HG03103 (cell line): ENCODE measurements around the gene EIF2AK2.

Experiments used
- ATAC-seq: cut with Tn5 transposase; IDR thresholded peaks from one replicate; pipeline ENCODE4 v1.9.1; 2021; ENCODE audit warnings: low read depth; ENCODE audit not compliant: unreplicated experiment

The EIF2AK2 gene

GRCh38 chr2:37105150-37105549 lies 51.6 kb downstream of the EIF2AK2 start:
- no peak for ATAC-seq

DNA sequence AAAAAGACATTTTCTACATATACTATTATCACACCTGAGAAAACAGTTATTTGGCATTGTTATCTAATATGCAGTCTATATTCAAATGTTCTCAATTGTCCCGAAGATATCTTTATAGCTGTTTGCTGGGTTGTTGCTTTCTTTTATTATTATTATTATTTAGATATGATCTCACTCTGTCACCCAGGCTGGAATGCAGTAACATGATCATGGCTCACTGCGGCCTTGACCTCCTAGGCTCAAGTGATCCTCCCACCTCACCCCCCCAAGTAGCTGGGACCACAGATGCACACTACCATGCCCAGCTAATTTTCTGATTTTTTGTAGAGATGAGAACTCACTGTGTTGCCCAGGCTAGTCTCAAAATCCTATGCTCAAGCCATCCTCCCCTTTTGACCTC lies 52.6 kb downstream of the EIF2AK2 start:
- ATAC-seq, result no peak

DNA sequence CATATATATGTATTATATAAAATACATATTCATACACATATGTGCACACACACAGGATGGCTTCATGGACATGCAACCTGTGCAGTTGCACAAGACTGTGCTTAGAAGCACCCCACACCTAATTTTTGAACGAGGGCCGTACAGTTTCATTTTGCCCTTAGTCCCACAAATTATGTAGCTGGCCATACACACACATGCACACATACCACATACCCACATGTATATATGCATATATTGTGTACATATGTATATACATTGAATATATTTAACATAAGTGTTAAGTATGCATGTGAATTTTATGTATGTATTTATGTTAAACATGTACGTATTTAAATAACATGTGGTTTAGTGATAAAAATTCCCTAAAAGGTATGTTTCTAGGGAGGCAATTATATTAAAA lies 54.2 kb downstream of the EIF2AK2 start:
- no peak for ATAC-seq

- ATAC-seq, result no peak
Observed at GRCh38 chr2:37100054-37100453, 56.7 kb downstream of the EIF2AK2 start.

- no peak for ATAC-seq
Observed at GRCh38 chr2:37098416-37099118, 58.2 kb downstream of the EIF2AK2 start.

GRCh38 chr2:37096568-37096967 lies 60.2 kb downstream of the EIF2AK2 start:
- no peak for ATAC-seq

- ATAC-seq, result peak; percentile 43
Observed at GRCh38 chr2:37091873-37092272, 64.9 kb downstream of the EIF2AK2 start.

GRCh38 chr2:37090019-37090477 lies 66.7 kb downstream of the EIF2AK2 start:
- ATAC-seq, result peak; percentile 78

GRCh38 chr2:37085731-37086147 lies 71.0 kb downstream of the EIF2AK2 start:
- ATAC-seq, result no peak

DNA sequence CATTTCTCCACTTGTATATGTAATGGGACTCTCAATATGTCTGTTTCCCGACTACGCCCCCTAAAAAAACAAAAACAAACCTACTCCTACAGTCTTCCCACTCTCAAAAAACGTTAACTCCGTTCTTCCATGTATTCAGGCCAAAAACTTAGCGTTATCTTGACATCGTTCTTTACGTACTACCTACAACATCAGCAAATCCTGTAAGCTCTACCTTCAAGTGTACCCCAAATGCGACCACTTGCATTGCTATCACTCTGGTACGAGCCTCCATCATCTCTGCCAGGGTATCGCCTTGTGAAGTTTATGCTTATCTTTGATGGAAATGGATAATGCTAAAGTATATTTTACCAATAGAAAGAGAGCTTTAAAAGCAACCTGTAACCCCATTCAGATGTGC lies 72.0 kb downstream of the EIF2AK2 start:
- ATAC-seq, result no peak

GRCh38 chr2:37083873-37084794 lies 72.6 kb downstream of the EIF2AK2 start, which contains the start of the genes GPATCH11 and HEATR5B:
GPATCH11 (plus strand) TSS chr2:37084518; CDS start chr2:37088382, 3,864 bp downstream.
HEATR5B (minus strand) TSS chr2:37084372; CDS start chr2:37083414, 958 bp downstream.
- ATAC-seq, result peak; percentile 80

DNA sequence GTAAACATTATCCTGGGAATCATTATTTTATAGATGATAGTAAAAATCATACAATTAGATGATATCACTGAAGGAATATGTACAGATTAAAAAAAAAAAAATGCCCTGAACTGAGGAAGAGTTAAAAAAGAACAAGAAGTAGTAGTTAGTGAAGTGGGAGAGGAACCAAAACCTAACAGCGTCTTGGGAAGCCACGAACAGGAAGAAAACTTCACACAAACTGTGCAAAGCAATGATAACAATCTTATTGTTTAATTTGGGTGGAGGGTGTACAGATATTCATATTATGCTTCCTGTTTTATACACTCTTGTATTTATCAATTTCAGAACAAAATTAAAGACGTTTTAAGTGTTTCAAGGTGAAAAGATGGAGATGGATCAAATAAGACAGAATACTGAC lies 76.1 kb downstream of the EIF2AK2 start:
- ATAC-seq, result no peak

DNA sequence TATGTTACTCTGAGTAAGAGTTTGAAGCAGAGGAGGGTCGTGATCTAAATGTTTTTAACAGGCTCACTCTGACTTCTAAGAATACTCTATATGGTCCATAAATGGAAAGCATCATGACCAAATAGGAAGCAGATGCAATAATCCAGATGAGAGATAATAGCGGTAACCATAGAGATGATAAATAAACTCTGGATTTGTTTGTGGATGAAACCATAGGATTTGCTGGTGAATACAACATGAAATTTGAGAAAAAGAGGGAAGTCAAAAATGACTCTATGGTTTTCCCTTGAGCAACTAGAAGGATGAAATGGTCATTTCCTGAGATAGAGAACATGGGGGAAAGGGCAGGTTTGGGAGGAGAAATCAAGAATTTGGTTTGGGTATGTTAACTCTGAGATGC lies 76.5 kb downstream of the EIF2AK2 start:
- ATAC-seq, result no peak

DNA sequence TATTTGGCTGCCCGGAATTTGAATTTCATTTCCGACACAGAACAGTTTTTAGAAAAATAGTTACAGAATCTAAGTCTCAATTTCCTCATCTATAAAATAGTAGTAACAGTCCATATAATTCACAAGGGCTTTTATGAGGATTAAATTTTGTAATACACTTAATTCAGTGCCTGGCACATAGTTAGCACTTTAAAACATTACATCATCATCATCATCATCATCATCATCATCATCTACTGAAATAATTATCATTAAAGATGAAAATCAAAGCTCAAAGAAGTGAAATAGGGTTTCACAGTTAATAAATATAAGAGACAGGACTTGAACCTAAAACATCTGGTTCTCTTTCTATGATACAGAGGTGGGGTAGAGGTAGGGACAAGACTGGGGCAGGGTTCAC lies 85.8 kb downstream of the EIF2AK2 start:
- no peak for ATAC-seq

DNA sequence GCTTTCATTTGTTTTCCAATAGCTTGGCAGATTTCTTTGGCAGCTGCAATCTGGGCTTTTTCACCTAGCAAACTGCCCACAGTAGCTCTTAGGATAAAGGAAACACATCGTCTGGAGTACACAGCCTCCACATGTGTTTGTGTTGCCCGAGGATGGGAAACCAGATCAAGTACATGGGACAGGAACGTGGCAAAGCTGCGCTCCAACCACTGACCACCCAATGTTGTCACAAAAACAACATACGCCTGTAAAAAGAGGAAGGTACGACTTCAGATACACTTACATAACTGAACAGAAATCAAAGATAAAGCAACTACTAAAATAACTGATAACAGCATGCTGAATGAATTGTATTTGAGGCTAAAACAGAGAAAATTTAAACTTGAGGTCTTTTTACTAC lies 88.1 kb downstream of the EIF2AK2 start:
- no peak for ATAC-seq

GRCh38 chr2:37061776-37062175 lies 95.0 kb downstream of the EIF2AK2 start:
- ATAC-seq, result no peak

DNA sequence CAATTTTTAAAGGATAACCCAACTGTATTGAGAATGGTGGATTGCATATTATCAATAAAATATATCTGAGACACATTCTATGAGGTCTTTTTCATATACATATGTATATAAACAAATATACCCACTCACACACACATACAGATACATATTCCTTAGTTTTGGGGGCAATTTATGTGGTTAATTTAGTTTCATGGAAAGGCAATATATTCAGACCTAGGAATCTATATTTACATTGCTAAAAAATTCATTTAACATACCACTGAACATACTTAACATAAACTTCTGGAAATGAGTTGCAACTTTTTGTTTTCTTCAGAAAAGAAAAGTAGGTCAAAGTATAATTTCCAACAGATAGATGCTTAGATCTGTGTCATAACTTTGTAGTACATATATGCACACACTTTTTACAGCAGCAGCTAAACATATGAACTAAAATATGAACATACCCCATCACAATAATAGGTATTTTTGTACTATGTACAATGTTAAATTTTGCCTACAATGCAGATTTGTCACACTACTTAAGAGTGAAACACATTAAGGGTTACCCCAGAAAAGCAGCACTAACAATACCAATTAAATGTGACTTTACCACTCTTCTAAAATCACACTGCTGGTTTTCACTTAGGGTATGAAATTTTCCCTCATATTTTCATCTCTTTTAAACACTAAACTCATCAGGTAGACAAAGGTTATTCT lies 95.6 kb downstream of the EIF2AK2 start:
- no peak for ATAC-seq

DNA sequence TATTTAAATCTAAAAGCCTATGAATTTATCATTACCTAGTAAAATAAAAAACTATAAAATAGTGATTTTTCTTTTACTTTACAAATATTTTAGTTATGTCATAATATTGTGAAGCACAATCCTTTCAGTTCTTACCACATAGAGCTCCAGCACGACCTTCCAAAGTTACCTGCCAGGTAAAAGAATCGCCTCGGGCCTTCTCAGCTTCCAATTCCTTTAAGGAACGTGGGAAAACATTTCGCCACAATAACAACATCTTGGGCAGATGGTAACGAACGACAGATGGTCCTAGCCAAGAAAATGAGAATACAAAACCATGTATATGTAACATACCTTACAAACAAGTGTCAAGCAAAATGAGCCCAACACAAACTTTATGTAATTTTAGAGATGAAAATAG lies 96.3 kb downstream of the EIF2AK2 start:
- no peak for ATAC-seq

GRCh38 chr2:37059841-37060240 lies 96.9 kb downstream of the EIF2AK2 start:
- no peak for ATAC-seq

GRCh38 chr2:37052600-37053332 lies 104.0 kb downstream of the EIF2AK2 start:
- no peak for ATAC-seq
